HG03175 (cell line): ENCODE results near the gene PHACTR3.

Source experiments
- ATAC-seq: cut with Tn5 transposase; IDR thresholded peaks from one replicate; pipeline ENCODE4 v1.9.1; 2021; ENCODE audit warnings: mild to moderate bottlenecking, moderate library complexity; ENCODE audit not compliant: unreplicated experiment

The PHACTR3 gene

GRCh38 chr20:59785986-59786795 lies 181.9 kb downstream of the PHACTR3 start:
- no peak for ATAC-seq

GRCh38 chr20:59786801-59787537 lies 182.6 kb downstream of the PHACTR3 start:
- ATAC-seq: no peak

GRCh38 chr20:59787538-59787890 lies 183.2 kb downstream of the PHACTR3 start:
- no peak for ATAC-seq

- ATAC-seq: no peak
Measured at GRCh38 chr20:59788196-59788735, 183.9 kb downstream of the PHACTR3 start.

GRCh38 chr20:59788811-59789397 lies 184.6 kb downstream of the PHACTR3 start:
- no peak for ATAC-seq

- no peak for ATAC-seq
Measured at GRCh38 chr20:59789686-59790085, 185.3 kb downstream of the PHACTR3 start.

GRCh38 chr20:59790346-59790745 lies 186.0 kb downstream of the PHACTR3 start:
- no peak for ATAC-seq

GRCh38 chr20:59792300-59792699 lies 188.0 kb downstream of the PHACTR3 start:
- ATAC-seq: no peak

- no peak for ATAC-seq
Measured at GRCh38 chr20:59794555-59794954, 190.2 kb downstream of the PHACTR3 start.

GRCh38 chr20:59800309-59800708 lies 196.0 kb downstream of the PHACTR3 start:
- ATAC-seq: no peak

- no peak for ATAC-seq
Measured at GRCh38 chr20:59802018-59802417, 197.7 kb downstream of the PHACTR3 start.

- no peak for ATAC-seq
Measured at GRCh38 chr20:59802471-59803221, 198.3 kb downstream of the PHACTR3 start.

- no peak for ATAC-seq
Measured at GRCh38 chr20:59804347-59804746, 200.0 kb downstream of the PHACTR3 start.

- no peak for ATAC-seq
Measured at GRCh38 chr20:59804871-59805665, 200.7 kb downstream of the PHACTR3 start.

GRCh38 chr20:59805786-59806577 lies 201.6 kb downstream of the PHACTR3 start:
- no peak for ATAC-seq

- ATAC-seq: no peak
Measured at GRCh38 chr20:59806578-59806975, 202.2 kb downstream of the PHACTR3 start.

- ATAC-seq: no peak
Measured at GRCh38 chr20:59807909-59808728, 203.8 kb downstream of the PHACTR3 start.

GRCh38 chr20:59808729-59809381 lies 204.5 kb downstream of the PHACTR3 start:
- ATAC-seq: no peak
